ENCODE results near the gene BRME1.

The BRME1 gene

GRCh38 chr19:13914777-13915176, 8.9 kb upstream of the BRME1 start:
- TF ChIP-seq CTCF (conservative IDR thresholded peaks at IDR 0.05; ENCODE audit: low read depth, low read length): no peak
- H3K4me3 ChIP-seq (ENCODE audit: low read depth, low read length): no peak overlapping the region
- DNase-seq (ENCODE audit: low read depth): no peak

GRCh38 chr19:13913352-13913751, 7.4 kb upstream of the BRME1 start:
- TF ChIP-seq CTCF (conservative IDR thresholded peaks at IDR 0.05; ENCODE audit: low read depth, low read length): no peak
- H3K4me3 ChIP-seq (ENCODE audit: low read depth, low read length): no peak overlapping the region
- no peak for DNase-seq (ENCODE audit: low read depth)

- no peak for DNase-seq (ENCODE audit: low read depth)
- no peak for TF ChIP-seq CTCF (conservative IDR thresholded peaks at IDR 0.05; ENCODE audit: low read depth, low read length)
- no peak overlapping the region for H3K4me3 ChIP-seq (ENCODE audit: low read depth, low read length)
Observed at GRCh38 chr19:13909430-13909829, 3.5 kb upstream of the BRME1 start.

- DNase-seq (ENCODE audit: low read depth): no peak
- no peak overlapping the region for H3K4me3 ChIP-seq (ENCODE audit: low read depth, low read length)
- TF ChIP-seq CTCF (conservative IDR thresholded peaks at IDR 0.05; ENCODE audit: low read depth, low read length): no peak
Observed at GRCh38 chr19:13908674-13909073, 2.8 kb upstream of the BRME1 start.

GRCh38 chr19:13906910-13907309, 993 bp upstream of the BRME1 start:
- no peak for DNase-seq (ENCODE audit: low read depth)
- H3K4me3 ChIP-seq (ENCODE audit: low read depth, low read length): peak overlapping the region; percentile 86
- TF ChIP-seq CTCF (conservative IDR thresholded peaks at IDR 0.05; ENCODE audit: low read depth, low read length): no peak

- peak overlapping the region; percentile 86 for H3K4me3 ChIP-seq (ENCODE audit: low read depth, low read length)
- DNase-seq (ENCODE audit: low read depth): peak; percentile 12
- no peak for TF ChIP-seq CTCF (conservative IDR thresholded peaks at IDR 0.05; ENCODE audit: low read depth, low read length)
Observed at GRCh38 chr19:13906521-13906904, 596 bp upstream of the BRME1 start.

- peak; percentile 63 for TF ChIP-seq CTCF (conservative IDR thresholded peaks at IDR 0.05; ENCODE audit: low read depth, low read length)
- peak; percentile 29 for DNase-seq (ENCODE audit: low read depth)
- H3K4me3 ChIP-seq (ENCODE audit: low read depth, low read length): no peak overlapping the region
Observed at GRCh38 chr19:13902993-13903555, 2.8 kb downstream of the BRME1 start.
